Transverse colon (tissue), 4 donors: ENCODE results near the gene LHFPL6. TPM values are rescaled to one million over a fixed set of nuclear protein-coding genes. Genes with fewer than 3 reads are reported as not detected.

Experiments used
- DNase-seq: peaks from one replicate; pipeline ENCODE4 v3.0.0-alpha.2; 2019
- H3K27ac ChIP-seq, 4 donors: fragments of 200-600 bp; sonication (generic); 2 replicates each; pipeline ENCODE4 v1.5.1; 2016 to 2018; ENCODE audit warnings: inconsistent platforms in 4 of 4
- H3K27me3 ChIP-seq: fragments of 200-600 bp; sonication (generic); 2 replicates; pipeline ENCODE4 v1.5.1; 2017; ENCODE audit warnings: inconsistent platforms
- H3K36me3 ChIP-seq, 4 donors: fragments of 200-600 bp; sonication (generic); 2 replicates each; pipeline ENCODE4 v1.5.1; 2017 to 2019; ENCODE audit warnings: inconsistent platforms in 4 of 4
- H3K4me1 ChIP-seq, 4 donors: fragments of 200-600 bp; sonication (generic); 2 replicates each; pipeline ENCODE4 v1.5.1; 2017 to 2020; ENCODE audit warnings: inconsistent platforms in 4 of 4
- H3K4me3 ChIP-seq, 4 donors: fragments of 200-600 bp; sonication (generic); 1 replicate in 1 of 4; 2 replicates in 3 of 4; pipeline versions ENCODE4 v1.5.1 to v1.6.1; 2017 to 2019; ENCODE audit warnings: inconsistent platforms in 4 of 4
- H3K9me3 ChIP-seq, 2 donors: fragments of 200-600 bp; sonication (generic); 2 replicates each; pipeline ENCODE4 v1.5.1; 2017 to 2019; ENCODE audit warnings: inconsistent platforms in 2 of 2
- CTCF ChIP-seq, 5 experiments: fragments of 200-600 bp in 3 of 5; fragments of 450-650 bp in 2 of 5; sonication (generic) in 3 of 5; IDR thresholded peaks; 1 replicate in 2 of 5; 2 replicates in 3 of 5; pipeline ENCODE4 v1.5.1; 2016 to 2017; ENCODE audit warnings: antibody characterized with exemption in 5 of 5, inconsistent platforms in 3 of 5, mild to moderate bottlenecking in 2 of 5, moderate library complexity in 1 of 5
- EP300 ChIP-seq: sonication (generic); formaldehyde crosslinking; IDR thresholded peaks from one replicate; pipeline ENCODE4 v1.6.1; 2017; ENCODE audit warnings: antibody characterized with exemption, low read depth
- POLR2A ChIP-seq: fragments of 450-650 bp; IDR thresholded peaks from one replicate; pipeline ENCODE4 v1.6.1; 2016; ENCODE audit warnings: antibody characterized with exemption, mild to moderate bottlenecking, moderate library complexity
- POLR2AphosphoS5 ChIP-seq, 3 donors: sonication (generic); formaldehyde crosslinking; IDR thresholded peaks; one replicate each; pipeline ENCODE4 v1.6.1; 2016; ENCODE audit warnings: antibody characterized with exemption in 3 of 3
- WGBS, 2 donors: methylation state at CpG; one replicate each; pipeline ENCODE4 v1.1.5; 2018; ENCODE audit warnings: low coverage in 1 of 2; 5-methylcytosine and 5-hydroxymethylcytosine counted together
- in situ Hi-C, 4 donors: fragments of 200-750 bp; cut with MboI; loops; one replicate each; pipeline versions ENCODE4 v1.15.0 to v1.15.1; 2017; ENCODE audit warnings: low sequenced_read_pairs in 3 of 4, low pct_ligation_motif_present in 1 of 4, low pct_unique_long_range_greater_than_20kb in 1 of 4
- intact Hi-C: fragments of 100-400 bp; cut with DNase I; formaldehyde crosslinking; loops from one replicate; pipeline ENCODE4 v1.15.1; 2023; ENCODE audit warnings: low total_unique reads
- total RNA-seq, 4 donors: library from RNA; depleted of rRNA; stranded (reverse); fragments of >200 nt; gene quantifications; one replicate each; pipeline ENCODE4 v1.1.0, GENCODE V29; 2016

LHFPL6 gene
- total RNA-seq, 4 donors from 2014 or later, result 4.2 to 18.6 (median 9.3) TPM

DNA sequence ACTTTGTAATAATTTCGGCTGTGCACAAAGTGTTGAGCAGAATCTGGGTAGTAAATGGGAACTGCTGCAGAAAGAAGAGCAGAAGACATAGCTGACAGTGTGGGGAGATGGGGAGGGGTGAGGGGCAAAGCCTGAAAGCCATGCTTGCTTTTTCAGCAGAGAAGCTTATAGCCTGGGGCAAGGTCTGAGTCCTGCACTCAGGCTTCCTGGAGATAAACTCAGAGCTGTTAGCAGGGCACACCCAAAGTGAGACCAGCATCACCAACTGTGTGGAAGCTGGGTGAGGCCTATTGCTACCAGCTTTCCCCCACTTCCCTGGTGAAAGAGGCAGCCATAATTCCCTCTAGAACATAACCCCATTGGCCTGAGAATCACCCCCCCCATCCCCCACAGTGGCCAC is 15.6 kb upstream of the LHFPL6 start:
- in situ Hi-C loops, result loop anchor here (10.0 to 25.0 kb wide), 5 partner anchors 344 to 581 kb away; partner anchors contain the start of genes NHLRC3 (in 1 of the 4) and PROSER1 (in 1 of the 4)

DNA sequence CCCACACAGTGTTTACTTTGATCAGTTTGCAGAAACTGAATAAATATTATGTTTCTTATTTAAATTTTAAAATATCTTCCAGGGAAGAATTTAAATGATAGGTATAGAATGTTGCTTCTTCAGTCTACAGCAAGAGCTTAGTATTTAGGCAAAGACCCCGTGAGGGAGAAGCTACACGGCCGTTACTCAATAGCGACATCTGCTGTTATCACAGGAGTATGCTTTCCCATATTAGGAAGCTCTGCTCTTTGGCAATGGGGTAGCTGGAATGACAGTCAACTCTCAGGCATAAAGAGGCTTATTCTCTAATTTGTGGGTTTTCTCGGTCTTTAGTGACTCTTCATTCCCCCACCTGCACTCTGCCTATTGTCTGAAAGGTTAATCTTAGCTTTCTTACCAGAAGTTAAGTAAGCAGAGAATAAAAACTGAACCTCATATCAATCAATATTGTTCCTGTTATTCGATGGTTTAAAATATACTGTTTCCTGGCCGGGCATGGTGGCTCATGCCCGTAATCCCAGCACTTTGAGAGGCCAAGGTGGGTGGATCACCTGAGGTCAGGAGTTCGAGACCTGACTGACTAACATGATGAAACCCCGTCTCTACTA is 13.2 kb upstream of the LHFPL6 start:
- intact Hi-C loops, result loop anchor here (5.0 to 10.0 kb wide), 3 partner anchors 201 to 561 kb away; no protein-coding TSS in a partner anchor
- H3K4me1 ChIP-seq, result no peaks in the 10 kb centered on the region
- 21 to 30% methylated on average over 7 to 10 of the region's 10 CpGs for WGBS, 2 donors
- in situ Hi-C loops, result loop anchor here (10.0 to 25.0 kb wide), 5 partner anchors 341 to 579 kb away; partner anchors contain the start of genes NHLRC3 (in 1 of the 4) and PROSER1 (in 1 of the 4)
- H3K27ac ChIP-seq, result no peak overlapping the region
- DNase-seq, result peak; percentile 31
- H3K36me3 ChIP-seq, result no peaks in the 10 kb centered on the region
- H3K27me3 ChIP-seq, result no peaks in the 10 kb centered on the region
- H3K4me3 ChIP-seq, result no peak overlapping the region
- TF ChIP-seq POLR2A (no peak), CTCF (IDR thresholded peaks at IDR 0.05) (peak; percentile 59 to 84 (median 78)), EP300 (no peak)
- H3K9me3 ChIP-seq, result no peaks in the 10 kb centered on the region

More for the DNA sequence above, 15.6 kb upstream of the LHFPL6 start:
- Histone ChIP-seq H3K4me1 (no peaks in the 10 kb centered on the region), H3K27me3 (no peaks in the 10 kb centered on the region), H3K27ac (no peak overlapping the region), H3K9me3 (no peaks in the 10 kb centered on the region), H3K4me3 (no peak overlapping the region), H3K36me3 (no peaks in the 10 kb centered on the region)
- no peak for TF ChIP-seq POLR2AphosphoS5 (IDR thresholded peaks at IDR 0.05)
- TF ChIP-seq CTCF (IDR thresholded peaks at IDR 0.05), result no peak
- TF ChIP-seq EP300, result no peak
- no peak for TF ChIP-seq POLR2A
- no peak for DNase-seq
- 38 to 46% methylated on average over 1 of the region's 1 CpG for WGBS, 2 donors
- intact Hi-C loops, result loop anchor here (5.0 to 10.0 kb wide), 3 partner anchors 204 to 564 kb away; no protein-coding TSS in a partner anchor

GRCh38 chr13:39612023-39612637 is 9.1 kb upstream of the LHFPL6 start:
- Histone ChIP-seq H3K36me3 (no peaks in the 10 kb centered on the region), H3K4me3 (no peak overlapping the region), H3K27me3 (no peaks in the 10 kb centered on the region), H3K9me3 (no peaks in the 10 kb centered on the region), H3K4me1 (no peaks in the 10 kb centered on the region), H3K27ac (no peak overlapping the region)
- WGBS, 2 donors, result 61 to 67% methylated on average over 5 of the region's 5 CpGs
- DNase-seq, result peak; percentile 65
- in situ Hi-C loops, result loop anchor here (10.0 to 25.0 kb wide), 5 partner anchors 337 to 575 kb away; partner anchors contain the start of genes NHLRC3 (in 1 of the 4) and PROSER1 (in 1 of the 4)
- intact Hi-C loops, result loop anchor here (10.0 kb wide), 2 partner anchors 197 to 557 kb away; no protein-coding TSS in a partner anchor
- peak; percentile 78 to 90 (median 82) for TF ChIP-seq CTCF (IDR thresholded peaks at IDR 0.05)
- no peak for TF ChIP-seq POLR2AphosphoS5 (IDR thresholded peaks at IDR 0.05)

DNA sequence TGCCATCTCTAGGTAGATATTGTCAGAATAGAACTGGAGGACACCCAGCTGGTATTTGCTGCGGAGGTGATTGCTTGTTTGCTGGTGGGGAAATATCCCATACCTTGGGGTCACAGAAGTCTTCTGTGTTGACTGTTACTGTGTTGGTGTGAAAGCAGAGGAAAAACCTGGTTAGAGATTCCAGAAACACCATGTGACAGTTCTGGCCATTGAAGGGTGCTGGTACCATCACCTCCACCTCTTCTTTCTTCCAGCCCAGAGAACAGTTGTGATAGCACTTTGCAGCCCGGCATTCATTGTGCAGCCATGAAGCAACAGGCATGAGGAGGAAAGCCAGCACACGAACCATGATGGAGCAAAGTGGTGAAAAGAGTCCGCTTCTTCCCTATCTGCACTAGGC is 4.9 kb upstream of the LHFPL6 start:
- in situ Hi-C loops, result loop anchor here in 2 of 4 donors (25.0 kb wide), 2 partner anchors 346 to 571 kb away; partner anchors contain the start of genes NHLRC3 (in 1 of the 2) and PROSER1 (in 1 of the 2)
- 88 to 100% methylated on average over 3 to 4 of the region's 4 CpGs for WGBS, 2 donors
- H3K27me3 ChIP-seq, result peaks cover 19% of the 10 kb centered on the region
- intact Hi-C loops, result no loop called here
- H3K9me3 ChIP-seq, result no peaks in the 10 kb centered on the region
- DNase-seq, result no peak
- no peaks in the 10 kb centered on the region for H3K36me3 ChIP-seq
- peaks cover 0 to 6% (median 0%) of the 10 kb centered on the region in 4 donors for H3K4me1 ChIP-seq
- no peak overlapping the region for H3K4me3 ChIP-seq
- H3K27ac ChIP-seq, result no peak overlapping the region
- TF ChIP-seq POLR2AphosphoS5 (IDR thresholded peaks at IDR 0.05) (no peak), POLR2A (no peak), EP300 (no peak), CTCF (IDR thresholded peaks at IDR 0.05) (no peak)
